ENCODE measurements around the gene SLC9B2.

The SLC9B2 gene

GRCh38 chr4:103024996-103025395 lies 51.6 kb downstream of the SLC9B2 start:
- H3K9me3 Mint-ChIP-seq: no peaks in the 10 kb centered on the region
- peaks cover 2% of the 10 kb centered on the region for H3K36me3 Mint-ChIP-seq (ENCODE audit: low read depth)
- peaks cover 7% of the 10 kb centered on the region for H3K27me3 Mint-ChIP-seq (ENCODE audit: low read depth, poor library complexity)
- no peaks in the 10 kb centered on the region for H3K4me1 Mint-ChIP-seq
- no peak overlapping the region for H3K27ac Mint-ChIP-seq
- no peak overlapping the region for H3K4me3 Mint-ChIP-seq
- TF ChIP-seq, protein P1, sequence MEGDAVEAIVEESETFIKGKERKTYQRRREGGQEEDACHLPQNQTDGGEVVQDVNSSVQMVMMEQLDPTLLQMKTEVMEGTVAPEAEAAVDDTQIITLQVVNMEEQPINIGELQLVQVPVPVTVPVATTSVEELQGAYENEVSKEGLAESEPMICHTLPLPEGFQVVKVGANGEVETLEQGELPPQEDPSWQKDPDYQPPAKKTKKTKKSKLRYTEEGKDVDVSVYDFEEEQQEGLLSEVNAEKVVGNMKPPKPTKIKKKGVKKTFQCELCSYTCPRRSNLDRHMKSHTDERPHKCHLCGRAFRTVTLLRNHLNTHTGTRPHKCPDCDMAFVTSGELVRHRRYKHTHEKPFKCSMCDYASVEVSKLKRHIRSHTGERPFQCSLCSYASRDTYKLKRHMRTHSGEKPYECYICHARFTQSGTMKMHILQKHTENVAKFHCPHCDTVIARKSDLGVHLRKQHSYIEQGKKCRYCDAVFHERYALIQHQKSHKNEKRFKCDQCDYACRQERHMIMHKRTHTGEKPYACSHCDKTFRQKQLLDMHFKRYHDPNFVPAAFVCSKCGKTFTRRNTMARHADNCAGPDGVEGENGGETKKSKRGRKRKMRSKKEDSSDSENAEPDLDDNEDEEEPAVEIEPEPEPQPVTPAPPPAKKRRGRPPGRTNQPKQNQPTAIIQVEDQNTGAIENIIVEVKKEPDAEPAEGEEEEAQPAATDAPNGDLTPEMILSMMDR (IDR thresholded peaks at IDR 0.05): no peak
- DNase-seq: no peak

DNA sequence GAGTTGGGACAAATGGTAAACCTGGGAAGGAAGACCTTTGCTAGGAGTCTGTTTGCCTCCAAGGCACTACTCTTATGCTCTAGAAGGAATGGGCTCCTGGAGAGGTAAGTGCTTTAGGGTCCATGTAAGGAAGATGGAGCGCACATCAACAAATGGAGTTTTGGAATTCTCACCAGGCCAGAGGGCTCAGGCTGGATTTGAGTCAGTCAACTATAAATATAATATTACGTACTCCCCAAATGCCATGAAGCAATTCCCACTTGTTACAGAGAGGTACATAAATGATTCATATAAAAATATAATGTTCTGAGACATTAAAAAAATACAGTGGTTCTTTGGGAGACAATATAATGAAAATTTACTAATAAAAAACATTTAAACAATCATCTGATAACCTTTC lies 55.4 kb downstream of the SLC9B2 start:
- peaks cover 14% of the 10 kb centered on the region for H3K9me3 Mint-ChIP-seq
- no peak overlapping the region for H3K27ac Mint-ChIP-seq
- no peak for DNase-seq
- peaks cover 5% of the 10 kb centered on the region for H3K4me1 Mint-ChIP-seq
- H3K36me3 Mint-ChIP-seq (ENCODE audit: low read depth): peaks cover 10% of the 10 kb centered on the region
- TF ChIP-seq, protein P1 (IDR thresholded peaks at IDR 0.05): no peak
- peaks cover 12% of the 10 kb centered on the region for H3K27me3 Mint-ChIP-seq (ENCODE audit: low read depth, poor library complexity)
- no peak overlapping the region for H3K4me3 Mint-ChIP-seq

GRCh38 chr4:103019308-103020124 lies 57.0 kb downstream of the SLC9B2 start, which contains the start of gene SLC9B1:
TSS of gene SLC9B1 (minus strand) at chr4:103019705. CDS start at chr4:102991711, 27,994 bp downstream.
- DNase-seq: peak; percentile 82
- TF ChIP-seq, protein P1 (IDR thresholded peaks at IDR 0.05): no peak
- Mint-ChIP-seq H3K27ac (peak within 1 kb of the TSS; percentile 91), H3K4me3 (peak within 1 kb of the TSS; percentile 86), H3K4me1 (peaks cover 5% of the 10 kb centered on the region), H3K36me3 (ENCODE audit: low read depth) (peaks cover 10% of the 10 kb centered on the region), H3K9me3 (peaks cover 14% of the 10 kb centered on the region), H3K27me3 (ENCODE audit: low read depth, poor library complexity) (peaks cover 12% of the 10 kb centered on the region)

DNA sequence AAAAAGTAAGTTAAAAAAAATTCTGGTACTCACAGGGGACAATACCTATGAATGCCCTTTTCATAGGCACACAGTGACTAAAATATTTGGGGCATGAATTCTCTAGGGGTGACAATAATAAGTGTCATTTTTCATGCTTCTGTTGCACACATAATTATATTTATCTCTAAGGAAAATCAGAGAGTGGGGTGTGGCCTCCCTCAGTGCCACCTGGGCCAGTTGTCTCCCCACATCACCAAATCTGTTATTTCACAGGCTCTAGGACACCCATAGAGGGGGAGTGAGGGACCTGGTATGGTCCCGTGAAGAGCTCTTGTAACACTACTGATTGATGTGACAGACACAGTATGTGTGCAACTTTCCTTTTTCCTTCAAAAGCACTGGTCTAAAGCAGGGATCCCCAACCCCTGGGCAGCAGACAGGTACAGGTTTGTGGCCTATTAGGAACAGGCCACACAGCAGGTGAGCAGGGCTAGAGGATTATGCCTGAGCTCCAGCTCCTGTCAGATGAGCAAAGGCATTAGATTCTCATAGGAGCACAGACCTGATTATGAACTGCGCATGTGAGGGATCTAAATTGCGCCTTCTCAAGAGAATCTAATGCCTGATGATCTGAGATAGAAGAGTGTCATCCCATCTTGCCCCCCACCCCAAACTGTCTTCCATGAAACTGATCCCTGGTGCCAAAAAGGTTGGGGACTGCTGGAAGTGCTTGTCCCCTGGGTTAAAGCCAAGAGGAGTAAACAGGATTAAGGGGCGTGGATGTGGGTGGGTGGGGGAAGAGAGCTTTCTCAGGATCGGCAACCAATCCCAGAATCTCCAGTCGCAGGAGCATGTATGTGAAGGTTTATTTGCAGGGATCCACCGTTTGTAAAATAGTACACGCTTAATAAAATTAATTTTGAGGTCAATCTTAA lies 57.9 kb downstream of the SLC9B2 start:
- Mint-ChIP-seq H3K4me3 (peak overlapping the region; percentile 86), H3K9me3 (peaks cover 14% of the 10 kb centered on the region), H3K4me1 (peaks cover 5% of the 10 kb centered on the region), H3K27me3 (ENCODE audit: low read depth, poor library complexity) (peaks cover 12% of the 10 kb centered on the region), H3K27ac (peak overlapping the region; percentile 91), H3K36me3 (ENCODE audit: low read depth) (peaks cover 10% of the 10 kb centered on the region)
- DNase-seq: no peak
- TF ChIP-seq, protein P1 (IDR thresholded peaks at IDR 0.05): no peak

DNA sequence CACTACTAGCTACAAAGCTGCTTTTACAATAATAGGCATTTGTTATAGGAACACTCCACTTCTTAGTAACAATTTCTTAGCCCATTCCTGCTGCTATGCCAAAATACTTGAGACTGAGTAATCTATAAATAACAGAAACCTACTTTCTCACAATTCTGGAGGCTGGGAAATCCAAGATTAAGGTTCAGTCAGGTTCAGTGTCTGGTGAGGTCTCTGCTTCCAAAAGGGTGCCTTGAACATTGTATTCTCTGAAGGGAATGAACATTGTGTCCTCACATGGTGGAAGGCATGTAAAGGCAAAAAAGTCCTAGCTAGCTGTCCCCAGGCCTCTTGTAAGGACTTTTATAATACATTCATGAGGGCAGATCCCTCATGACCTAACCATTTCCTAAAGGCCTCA lies 64.0 kb downstream of the SLC9B2 start:
- Mint-ChIP-seq H3K4me3 (no peak overlapping the region), H3K9me3 (no peaks in the 10 kb centered on the region), H3K4me1 (no peaks in the 10 kb centered on the region), H3K27ac (no peak overlapping the region), H3K27me3 (ENCODE audit: low read depth, poor library complexity) (peaks cover 6% of the 10 kb centered on the region), H3K36me3 (ENCODE audit: low read depth) (no peaks in the 10 kb centered on the region)
- TF ChIP-seq, protein P1 (IDR thresholded peaks at IDR 0.05): no peak
- no peak for DNase-seq

Data from nephron progenitor cell (in vitro differentiated cells).